DND-41 (cell line): ENCODE results near the gene CST11.

Experiments
- CTCF ChIP-seq: IDR thresholded peaks from 2 replicates; pipeline ENCODE4 v1.5.1; 2012; ENCODE audit warnings: borderline replicate concordance, low read length, moderate library complexity, mild to moderate bottlenecking; ENCODE audit not compliant: poor library complexity, severe bottlenecking; ENCODE audit errors: extremely low read depth
- EZH2 ChIP-seq: IDR thresholded peaks from 3 replicates; pipeline ENCODE4 v1.6.1; 2012; ENCODE audit warnings: borderline replicate concordance, low read depth, mild to moderate bottlenecking, moderate library complexity, low read length, inconsistent platforms; ENCODE audit not compliant: severe bottlenecking

- TF ChIP-seq CTCF (no peak), EZH2 (no peak)
These were observed 16.0 kb downstream of the CST11 start for GRCh38 chr20:23436681-23437080.
